ENCODE data around the gene S100A3.

DNA sequence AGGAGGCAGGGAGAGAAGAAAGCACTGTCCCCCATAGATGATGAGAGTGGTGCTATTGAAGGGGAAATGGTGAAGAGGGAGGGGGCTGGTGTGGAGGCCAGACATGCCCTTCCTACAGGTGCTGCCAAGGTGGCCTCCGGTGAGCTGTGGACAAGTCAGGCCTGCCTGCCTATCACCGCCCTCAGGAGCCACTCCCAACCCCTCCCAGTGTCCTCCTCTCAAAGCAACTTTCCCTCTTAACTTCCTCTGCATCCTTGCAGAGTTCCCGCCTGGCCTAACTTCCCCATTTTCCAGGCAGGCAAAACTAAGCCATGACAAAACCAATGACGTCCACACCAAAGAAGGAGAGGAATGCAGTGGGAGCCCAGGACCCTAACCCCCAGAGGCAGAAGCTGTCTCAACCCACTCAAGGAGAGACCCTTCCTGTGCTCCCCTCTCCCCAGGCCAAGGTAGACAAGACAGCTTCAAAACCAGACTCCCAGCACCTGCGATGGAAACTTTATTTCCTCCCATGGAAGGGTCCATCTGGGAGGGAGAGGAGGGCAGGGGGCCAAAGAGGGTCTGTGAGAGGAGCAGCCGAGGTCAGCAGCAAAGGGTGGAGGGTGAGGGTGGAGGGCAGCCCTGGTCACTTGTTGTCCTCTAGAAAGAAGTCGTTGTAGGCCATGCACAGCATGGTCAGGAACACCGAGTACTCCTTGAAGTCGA, 12.2 kb downstream of the S100A3 start:
- TF ChIP-seq, protein P1, sequence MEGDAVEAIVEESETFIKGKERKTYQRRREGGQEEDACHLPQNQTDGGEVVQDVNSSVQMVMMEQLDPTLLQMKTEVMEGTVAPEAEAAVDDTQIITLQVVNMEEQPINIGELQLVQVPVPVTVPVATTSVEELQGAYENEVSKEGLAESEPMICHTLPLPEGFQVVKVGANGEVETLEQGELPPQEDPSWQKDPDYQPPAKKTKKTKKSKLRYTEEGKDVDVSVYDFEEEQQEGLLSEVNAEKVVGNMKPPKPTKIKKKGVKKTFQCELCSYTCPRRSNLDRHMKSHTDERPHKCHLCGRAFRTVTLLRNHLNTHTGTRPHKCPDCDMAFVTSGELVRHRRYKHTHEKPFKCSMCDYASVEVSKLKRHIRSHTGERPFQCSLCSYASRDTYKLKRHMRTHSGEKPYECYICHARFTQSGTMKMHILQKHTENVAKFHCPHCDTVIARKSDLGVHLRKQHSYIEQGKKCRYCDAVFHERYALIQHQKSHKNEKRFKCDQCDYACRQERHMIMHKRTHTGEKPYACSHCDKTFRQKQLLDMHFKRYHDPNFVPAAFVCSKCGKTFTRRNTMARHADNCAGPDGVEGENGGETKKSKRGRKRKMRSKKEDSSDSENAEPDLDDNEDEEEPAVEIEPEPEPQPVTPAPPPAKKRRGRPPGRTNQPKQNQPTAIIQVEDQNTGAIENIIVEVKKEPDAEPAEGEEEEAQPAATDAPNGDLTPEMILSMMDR (IDR thresholded peaks at IDR 0.05) = no peak
- TF ChIP-seq POLR2A (IDR thresholded peaks at IDR 0.05) = no peak
